ENCODE measurements around the gene ADGRG7.
"Not testable (repeated sequence)": the region's sequence is repeated elsewhere in the genome, so short reads cannot be mapped to it uniquely, and the experiment has no call there.

ADGRG7 gene

GRCh38 chr3:100645913-100646312 lies 36.5 kb downstream of the ADGRG7 start:
- no peak for DNase-seq (ENCODE audit: low spot score)

GRCh38 chr3:100647171-100647570 lies 37.8 kb downstream of the ADGRG7 start:
- DNase-seq (ENCODE audit: low spot score), result no peak

DNA sequence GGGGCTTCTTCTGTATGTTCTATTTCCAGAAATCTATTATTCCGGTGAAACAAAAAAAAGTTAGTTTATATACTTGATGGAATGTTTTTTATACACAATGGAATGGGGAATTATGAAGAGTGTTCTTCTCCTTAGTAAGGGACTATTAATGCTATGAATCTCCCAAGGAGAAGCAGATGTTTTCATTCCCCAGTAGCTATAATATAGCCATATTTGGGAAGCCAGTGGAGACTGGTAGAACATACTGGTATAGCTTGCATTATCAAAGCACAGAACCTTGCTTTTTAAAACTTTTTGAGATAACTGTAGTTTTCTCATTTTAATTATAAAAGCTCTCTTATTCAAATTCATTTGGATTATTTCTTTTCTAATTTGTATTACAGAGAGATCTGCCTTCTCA lies 38.3 kb downstream of the ADGRG7 start:
- no peak for DNase-seq (ENCODE audit: low spot score)

- peak; percentile 20 for DNase-seq (ENCODE audit: low spot score)
These were observed 41.5 kb downstream of the ADGRG7 start for GRCh38 chr3:100650651-100651619.

DNA sequence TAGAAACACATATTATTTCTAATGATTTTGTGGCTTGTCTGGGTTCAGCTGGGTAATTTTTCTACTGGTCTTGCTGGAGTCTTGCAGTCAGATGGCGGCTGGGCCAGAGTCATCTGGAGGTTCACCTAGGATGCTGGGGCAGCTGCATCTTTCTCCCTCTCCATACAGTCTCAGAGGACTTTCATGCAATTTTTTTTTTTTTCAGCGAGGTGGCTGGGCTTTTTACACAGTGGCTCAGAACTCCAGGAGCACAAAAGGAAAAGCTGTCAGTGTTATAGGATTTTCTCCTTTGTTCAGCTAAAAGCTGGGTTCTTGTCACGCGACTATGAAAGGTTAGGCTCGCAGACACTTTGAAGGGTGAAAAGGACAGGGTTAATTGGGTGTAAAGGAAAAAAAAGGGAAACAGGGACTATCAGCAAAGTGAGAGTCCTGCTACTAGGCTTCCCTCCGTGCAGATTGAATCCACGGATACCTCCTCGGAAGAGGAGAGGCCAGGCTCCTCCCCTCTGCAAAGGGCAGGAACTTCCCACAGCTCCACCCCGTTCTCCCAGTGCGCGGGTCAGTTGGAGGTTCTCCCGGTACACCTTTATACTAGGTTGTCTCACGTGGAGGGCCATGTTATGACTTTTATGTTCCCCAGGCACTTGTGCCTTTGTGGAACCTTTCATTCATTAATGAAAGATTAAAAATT lies 44.3 kb downstream of the ADGRG7 start:
- no peak for DNase-seq (ENCODE audit: low spot score)

DNA sequence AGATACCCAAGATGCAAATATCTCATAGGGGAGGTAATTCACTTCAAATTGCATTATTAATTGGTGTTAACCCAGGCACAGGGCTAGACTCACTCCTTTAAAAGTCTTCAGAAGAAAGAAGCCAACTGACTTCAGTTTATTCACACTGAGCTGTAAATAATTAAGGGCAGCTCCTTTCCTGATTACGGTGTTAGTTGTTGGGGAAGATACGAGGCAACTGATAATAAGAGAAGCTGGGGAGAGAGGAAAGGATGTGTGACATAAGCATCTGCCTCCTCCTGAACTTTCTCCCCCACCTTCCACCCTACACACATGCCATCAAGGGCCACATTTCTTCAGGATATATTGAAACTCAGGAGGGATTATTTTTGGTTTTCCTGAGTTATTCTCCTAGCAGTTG lies 47.5 kb downstream of the ADGRG7 start:
- DNase-seq (ENCODE audit: low spot score), result no peak

- not testable (repeated sequence) for DNase-seq (ENCODE audit: low spot score)
These were observed 51.9 kb downstream of the ADGRG7 start for GRCh38 chr3:100661294-100661693.

DNA sequence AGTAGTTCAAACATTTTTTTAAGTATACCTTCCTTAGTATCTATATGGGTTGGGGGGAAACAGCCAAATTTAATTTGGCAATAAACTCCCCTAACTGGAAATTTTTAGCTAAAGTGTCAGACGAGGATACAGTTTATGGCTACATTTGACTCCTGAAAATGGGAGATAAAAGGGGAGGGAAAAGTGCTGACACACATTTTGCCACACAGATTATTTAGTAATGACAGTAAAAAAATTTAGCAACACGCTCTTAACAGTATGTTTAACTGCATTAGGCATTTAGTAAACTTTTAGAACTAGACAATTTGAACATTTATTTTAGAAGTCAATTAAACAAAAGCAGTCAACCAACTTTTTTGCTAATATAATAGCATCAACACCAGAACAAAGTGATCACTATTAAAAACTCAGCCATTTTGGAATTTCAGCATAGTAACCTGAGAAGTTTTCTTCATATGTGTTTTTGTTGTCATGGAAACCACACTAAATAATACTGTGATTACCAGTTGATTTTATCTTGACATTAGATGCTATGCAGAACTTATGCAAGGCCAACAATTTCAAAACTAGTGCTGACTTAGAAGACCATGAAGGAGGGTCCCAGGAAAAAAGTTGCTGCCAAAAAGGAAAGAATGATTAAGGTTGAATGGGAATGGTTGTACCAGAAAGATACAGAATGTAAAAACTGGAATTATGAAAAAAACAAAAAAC lies 52.9 kb downstream of the ADGRG7 start:
- no peak for DNase-seq (ENCODE audit: low spot score)

- DNase-seq (ENCODE audit: low spot score), result no peak
These were observed 55.8 kb downstream of the ADGRG7 start for GRCh38 chr3:100665230-100665629.

GRCh38 chr3:100666699-100667098 lies 57.3 kb downstream of the ADGRG7 start:
- not testable (repeated sequence) for DNase-seq (ENCODE audit: low spot score)

GRCh38 chr3:100667316-100667715 lies 57.9 kb downstream of the ADGRG7 start:
- DNase-seq (ENCODE audit: low spot score), result not testable (repeated sequence)

- DNase-seq (ENCODE audit: low spot score), result not testable (repeated sequence)
These were observed 61.6 kb downstream of the ADGRG7 start for GRCh38 chr3:100670995-100671394.

- no peak for DNase-seq (ENCODE audit: low spot score)
These were observed 72.1 kb downstream of the ADGRG7 start for GRCh38 chr3:100681496-100681895.

DNA sequence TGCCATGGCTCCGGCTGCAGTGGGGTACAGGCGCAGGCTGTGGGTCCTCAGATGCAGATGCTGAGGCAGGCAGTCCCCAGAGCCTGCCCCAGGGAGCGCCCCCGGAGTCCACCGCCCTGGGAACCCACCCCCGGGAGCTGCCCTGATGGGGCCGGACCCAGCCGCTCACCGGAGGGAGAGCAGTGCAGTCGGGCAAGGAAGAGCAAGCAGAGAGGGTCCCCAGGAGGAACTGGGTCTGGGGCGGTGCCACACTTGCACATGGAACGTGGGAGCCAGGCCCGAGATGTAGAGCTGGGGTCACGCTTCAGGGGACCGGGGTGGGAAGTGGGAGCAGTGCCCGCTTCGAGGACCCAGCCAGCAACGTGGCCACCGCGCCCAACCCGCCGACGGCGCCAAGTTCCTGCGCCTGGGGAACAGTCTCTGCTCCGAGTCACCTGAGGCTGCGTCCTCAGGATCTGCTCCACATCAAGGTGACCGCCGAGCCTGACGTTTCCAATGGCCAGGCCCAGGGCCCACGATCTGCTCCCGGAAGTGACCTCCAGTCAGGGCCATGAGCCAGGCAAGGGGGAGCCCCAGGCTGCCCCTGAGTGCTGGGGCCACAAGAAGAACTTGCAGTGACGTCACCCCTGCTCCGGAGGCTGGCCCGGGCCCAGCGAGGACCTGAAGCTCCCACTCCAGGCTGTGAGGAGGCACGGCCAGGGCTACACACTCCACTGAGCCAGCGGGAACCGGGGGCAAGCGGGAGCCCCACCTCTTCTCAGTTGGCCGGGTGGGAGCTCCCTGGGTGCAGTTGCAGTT lies 72.9 kb downstream of the ADGRG7 start:
- no peak for DNase-seq (ENCODE audit: low spot score)

- no peak for DNase-seq (ENCODE audit: low spot score)
These were observed 73.7 kb downstream of the ADGRG7 start for GRCh38 chr3:100682854-100683760.

GRCh38 chr3:100693225-100693624 lies 83.8 kb downstream of the ADGRG7 start:
- no peak for DNase-seq (ENCODE audit: low spot score)

DNA sequence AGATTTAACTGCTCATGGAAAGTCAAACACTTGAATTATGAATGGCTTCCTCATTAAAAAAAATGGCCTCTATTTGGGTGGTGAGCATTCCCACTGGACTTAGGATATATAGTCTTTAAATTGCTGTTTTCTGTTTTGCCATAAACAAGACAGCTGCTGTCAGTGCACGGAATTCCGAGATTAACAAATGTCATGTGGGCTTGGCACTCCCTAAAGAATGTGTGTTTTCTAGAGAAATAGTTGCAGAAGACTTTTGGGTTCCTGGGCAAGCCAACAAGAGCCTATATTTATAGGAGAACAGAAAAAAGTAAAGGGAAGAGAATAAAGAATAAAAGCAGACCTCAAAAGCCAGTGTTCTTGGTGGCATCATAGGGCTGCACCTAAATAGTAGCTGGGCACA lies 86.3 kb downstream of the ADGRG7 start:
- DNase-seq (ENCODE audit: low spot score), result no peak

DNA sequence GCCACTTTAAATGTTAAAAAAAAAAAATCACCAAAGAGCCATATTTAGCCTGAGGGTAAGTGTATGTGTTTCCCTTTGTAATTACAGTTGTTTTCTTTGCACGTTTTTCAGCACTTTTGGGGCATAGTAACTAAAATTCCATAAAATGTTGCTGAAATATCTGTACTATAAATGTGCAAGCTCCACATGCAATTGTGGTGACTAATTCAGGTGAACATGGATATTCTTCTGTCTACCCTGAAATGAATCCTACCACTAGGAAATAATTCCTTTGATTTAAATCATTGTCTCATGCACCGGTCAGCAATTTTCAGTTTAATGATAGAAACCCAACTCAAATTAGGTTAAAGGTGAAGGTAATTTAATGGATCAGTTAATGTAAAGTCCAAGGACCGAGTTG lies 86.8 kb downstream of the ADGRG7 start:
- DNase-seq (ENCODE audit: low spot score), result no peak

DNA sequence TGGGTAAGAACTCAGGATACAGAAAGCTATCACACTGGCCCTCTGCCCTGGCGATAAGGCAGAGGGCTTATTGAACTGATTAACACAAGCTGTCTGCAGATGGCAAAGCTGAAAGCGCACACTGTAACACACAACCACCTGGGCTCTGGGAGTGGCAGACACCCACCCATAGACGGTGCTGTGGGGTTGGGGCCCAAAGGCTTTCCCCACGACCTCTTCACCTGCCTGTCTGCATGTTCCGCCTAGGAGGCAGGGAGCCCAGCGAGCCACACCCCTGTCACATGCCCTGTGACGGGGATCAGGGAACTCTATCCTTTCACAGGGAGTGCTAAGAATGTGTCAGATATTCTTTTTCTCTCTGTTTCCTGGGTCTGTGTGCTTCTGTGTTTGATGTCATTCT lies 87.8 kb downstream of the ADGRG7 start:
- DNase-seq (ENCODE audit: low spot score), result no peak

- DNase-seq (ENCODE audit: low spot score), result no peak
These were observed 88.4 kb downstream of the ADGRG7 start for GRCh38 chr3:100697723-100698285.
